ENCODE results near the gene TMEM163.

The TMEM163 gene

DNA sequence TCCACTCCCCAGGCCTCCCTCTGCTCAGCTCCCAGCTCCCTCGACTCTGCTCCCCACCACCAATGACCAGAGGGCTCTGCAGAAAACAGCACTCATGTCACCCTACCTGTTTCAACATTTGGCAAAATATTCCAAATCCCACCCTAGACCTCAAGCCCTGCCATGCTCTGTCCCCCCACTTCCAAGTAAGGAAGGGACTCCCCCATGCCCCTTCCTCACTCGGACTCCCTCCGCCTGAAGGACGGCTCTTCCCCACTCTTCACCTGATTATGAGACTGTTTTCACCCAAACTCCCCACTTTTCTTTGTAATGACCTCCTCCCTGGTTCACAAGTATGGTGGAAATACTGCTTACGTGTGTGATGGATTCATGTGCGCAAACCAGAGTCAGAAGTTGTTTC, 256.5 kb downstream of the TMEM163 start:
- Histone ChIP-seq H3F3A (ENCODE audit: control insufficient read depth, insufficient read depth) (no peaks in the 10 kb centered on the region), H3K36me3 (ENCODE audit: control insufficient read depth, low read length) (no peaks in the 10 kb centered on the region), H4K20me1 (ENCODE audit: control insufficient read depth, insufficient read depth, low read depth, low read length) (no peaks in the 10 kb centered on the region), H3K4me3 (ENCODE audit: low read length) (no peak overlapping the region), H3K27me3 (ENCODE audit: control insufficient read depth, low read length) (no peaks in the 10 kb centered on the region), H3K9me2 (replicated peaks; ENCODE audit: control insufficient read depth, low read length) (no peaks in the 10 kb centered on the region), H3K9me3 (ENCODE audit: control insufficient read depth, insufficient read depth, low read length) (no peaks in the 10 kb centered on the region), H3K27ac (ENCODE audit: low read depth, low read length) (no peak overlapping the region), H3K79me2 (ENCODE audit: control insufficient read depth, low read length) (no peaks in the 10 kb centered on the region), H3K4me1 (ENCODE audit: control insufficient read depth, low read length) (no peaks in the 10 kb centered on the region), H3K4me2 (ENCODE audit: low read length) (no peak overlapping the region)
- TF ChIP-seq EZH2phosphoT487 (IDR thresholded peaks at IDR 0.05; ENCODE audit: borderline replicate concordance, low read length) (no peak), CTCF (IDR thresholded peaks at IDR 0.05; ENCODE audit: low read depth, low read length, poor library complexity, severe bottlenecking) (no peak)

- Histone ChIP-seq H3K9me2 (replicated peaks; ENCODE audit: control insufficient read depth, low read length) (no peaks in the 10 kb centered on the region), H3K4me2 (ENCODE audit: low read length) (no peak overlapping the region), H4K20me1 (ENCODE audit: control insufficient read depth, insufficient read depth, low read depth, low read length) (no peaks in the 10 kb centered on the region), H3F3A (ENCODE audit: control insufficient read depth, insufficient read depth) (no peaks in the 10 kb centered on the region), H3K4me1 (ENCODE audit: control insufficient read depth, low read length) (no peaks in the 10 kb centered on the region), H3K9me3 (ENCODE audit: control insufficient read depth, insufficient read depth, low read length) (no peaks in the 10 kb centered on the region), H3K27me3 (ENCODE audit: control insufficient read depth, low read length) (no peaks in the 10 kb centered on the region), H3K27ac (ENCODE audit: low read depth, low read length) (no peak overlapping the region), H3K79me2 (ENCODE audit: control insufficient read depth, low read length) (no peaks in the 10 kb centered on the region), H3K36me3 (ENCODE audit: control insufficient read depth, low read length) (no peaks in the 10 kb centered on the region), H3K4me3 (ENCODE audit: low read length) (no peak overlapping the region)
- TF ChIP-seq EZH2phosphoT487 (IDR thresholded peaks at IDR 0.05; ENCODE audit: borderline replicate concordance, low read length) (no peak), CTCF (IDR thresholded peaks at IDR 0.05; ENCODE audit: low read depth, low read length, poor library complexity, severe bottlenecking) (no peak)
Measured at GRCh38 chr2:134461511-134461910, 257.3 kb downstream of the TMEM163 start.

GRCh38 chr2:134460583-134460998, 258.2 kb downstream of the TMEM163 start:
- H3K4me3 ChIP-seq (ENCODE audit: low read length), result no peak overlapping the region
- H3K4me2 ChIP-seq (ENCODE audit: low read length), result no peak overlapping the region
- H3K36me3 ChIP-seq (ENCODE audit: control insufficient read depth, low read length), result no peaks in the 10 kb centered on the region
- no peaks in the 10 kb centered on the region for H3K4me1 ChIP-seq (ENCODE audit: control insufficient read depth, low read length)
- no peaks in the 10 kb centered on the region for H3K79me2 ChIP-seq (ENCODE audit: control insufficient read depth, low read length)
- no peaks in the 10 kb centered on the region for H3K27me3 ChIP-seq (ENCODE audit: control insufficient read depth, low read length)
- H3K9me2 ChIP-seq (replicated peaks; ENCODE audit: control insufficient read depth, low read length), result no peaks in the 10 kb centered on the region
- TF ChIP-seq CTCF (IDR thresholded peaks at IDR 0.05; ENCODE audit: low read depth, low read length, poor library complexity, severe bottlenecking), result peak; percentile 76
- TF ChIP-seq EZH2phosphoT487 (IDR thresholded peaks at IDR 0.05; ENCODE audit: borderline replicate concordance, low read length), result no peak
- H3K9me3 ChIP-seq (ENCODE audit: control insufficient read depth, insufficient read depth, low read length), result no peaks in the 10 kb centered on the region
- no peak overlapping the region for H3K27ac ChIP-seq (ENCODE audit: low read depth, low read length)
- H4K20me1 ChIP-seq (ENCODE audit: control insufficient read depth, insufficient read depth, low read depth, low read length), result no peaks in the 10 kb centered on the region
- no peaks in the 10 kb centered on the region for H3F3A ChIP-seq (ENCODE audit: control insufficient read depth, insufficient read depth)

All from DOHH2 (cell line).